Mesothelial cell of epicardium (in vitro differentiated cells): ENCODE results near the gene GALNT8. TPM values are rescaled to one million over a fixed set of nuclear protein-coding genes. Genes with fewer than 3 reads are reported as not detected.
"Not testable (repeated sequence)": the region's sequence is repeated elsewhere in the genome, so short reads cannot be mapped to it uniquely, and the experiment has no call there.

ENCODE experiments used
- DNase-seq, 2 experiments: peaks; one replicate each; pipeline ENCODE4 v3.0.0; 2021; ENCODE audit warnings: low spot score in 2 of 2; ENCODE audit not compliant: unreplicated experiment in 2 of 2
- H3K27ac Mint-ChIP-seq: 2 replicates; pipeline ENCODE4 v1.8.0; 2021; ENCODE audit warnings: mixed read lengths
- H3K27me3 Mint-ChIP-seq: 2 replicates; pipeline ENCODE4 v1.8.0; 2021; ENCODE audit warnings: low read depth, mixed read lengths
- H3K36me3 Mint-ChIP-seq: 2 replicates; pipeline ENCODE4 v1.8.0; 2021; ENCODE audit warnings: mixed read lengths
- H3K4me1 Mint-ChIP-seq: 2 replicates; pipeline ENCODE4 v1.8.0; 2021; ENCODE audit warnings: mixed read lengths
- H3K4me3 Mint-ChIP-seq: 2 replicates; pipeline ENCODE4 v1.8.0; 2021; ENCODE audit warnings: mild to moderate bottlenecking, moderate library complexity, mixed read lengths
- H3K9me3 Mint-ChIP-seq: 2 replicates; pipeline ENCODE4 v1.8.0; 2021; ENCODE audit warnings: mixed read lengths
- total RNA-seq: library from RNA; stranded (reverse); gene quantifications from 3 replicates; pipeline ENCODE4 v1.2.1, GENCODE V29; 2021
- TF ChIP-seq, protein P1 (sequence below): fragments of 200-600 bp; sonication (generic); IDR thresholded peaks from one replicate; pipeline ENCODE4 v1.5.0; 2021; ENCODE audit warnings: antibody characterized with exemption; ENCODE audit not compliant: unreplicated experiment

Gene GALNT8
- total RNA-seq, 1 donor from 2014 or later, result 2.0 TPM

DNA sequence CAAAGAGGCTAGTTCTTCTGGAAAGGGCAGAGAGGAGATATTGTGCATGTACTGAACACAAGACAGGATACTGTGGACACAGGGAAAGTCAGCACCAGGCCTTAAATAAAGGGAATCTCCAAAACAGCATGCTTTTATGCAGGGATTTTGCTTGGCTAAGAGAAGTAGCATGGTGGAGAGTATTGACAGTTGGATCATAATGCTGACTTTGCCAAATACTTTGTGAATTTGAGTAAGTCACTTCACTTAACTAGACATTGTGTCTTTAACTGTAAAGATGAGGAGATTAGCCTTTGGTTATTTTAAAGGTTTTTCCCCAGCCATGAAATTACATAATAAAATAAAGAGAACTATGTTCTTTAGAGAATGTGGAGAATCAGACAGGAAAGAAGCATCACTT lies 24.5 kb downstream of the GALNT8 start:
- no peak overlapping the region for H3K27ac Mint-ChIP-seq
- peaks cover 10% of the 10 kb centered on the region for H3K27me3 Mint-ChIP-seq
- DNase-seq, result no peak
- H3K36me3 Mint-ChIP-seq, result no peaks in the 10 kb centered on the region
- peaks cover 15% of the 10 kb centered on the region for H3K9me3 Mint-ChIP-seq
- H3K4me1 Mint-ChIP-seq, result no peaks in the 10 kb centered on the region
- H3K4me3 Mint-ChIP-seq, result no peak overlapping the region
- TF ChIP-seq, protein P1, sequence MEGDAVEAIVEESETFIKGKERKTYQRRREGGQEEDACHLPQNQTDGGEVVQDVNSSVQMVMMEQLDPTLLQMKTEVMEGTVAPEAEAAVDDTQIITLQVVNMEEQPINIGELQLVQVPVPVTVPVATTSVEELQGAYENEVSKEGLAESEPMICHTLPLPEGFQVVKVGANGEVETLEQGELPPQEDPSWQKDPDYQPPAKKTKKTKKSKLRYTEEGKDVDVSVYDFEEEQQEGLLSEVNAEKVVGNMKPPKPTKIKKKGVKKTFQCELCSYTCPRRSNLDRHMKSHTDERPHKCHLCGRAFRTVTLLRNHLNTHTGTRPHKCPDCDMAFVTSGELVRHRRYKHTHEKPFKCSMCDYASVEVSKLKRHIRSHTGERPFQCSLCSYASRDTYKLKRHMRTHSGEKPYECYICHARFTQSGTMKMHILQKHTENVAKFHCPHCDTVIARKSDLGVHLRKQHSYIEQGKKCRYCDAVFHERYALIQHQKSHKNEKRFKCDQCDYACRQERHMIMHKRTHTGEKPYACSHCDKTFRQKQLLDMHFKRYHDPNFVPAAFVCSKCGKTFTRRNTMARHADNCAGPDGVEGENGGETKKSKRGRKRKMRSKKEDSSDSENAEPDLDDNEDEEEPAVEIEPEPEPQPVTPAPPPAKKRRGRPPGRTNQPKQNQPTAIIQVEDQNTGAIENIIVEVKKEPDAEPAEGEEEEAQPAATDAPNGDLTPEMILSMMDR, result no peak

DNA sequence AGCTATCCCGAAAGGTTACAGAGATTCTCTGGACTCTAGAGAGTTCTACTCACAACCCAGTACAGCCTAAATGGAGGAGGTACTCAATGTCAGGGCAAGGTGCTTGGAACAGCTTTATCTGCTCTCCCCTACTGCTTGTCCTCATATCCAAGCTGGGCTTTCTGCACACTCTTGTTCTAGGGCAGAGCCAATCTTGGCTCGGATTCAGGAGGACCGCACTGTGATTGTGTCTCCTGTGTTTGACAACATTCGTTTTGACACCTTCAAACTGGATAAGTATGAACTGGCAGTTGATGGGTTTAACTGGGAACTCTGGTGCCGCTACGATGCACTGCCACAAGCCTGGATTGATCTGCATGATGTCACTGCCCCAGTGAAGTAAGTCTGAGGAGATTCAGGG lies 25.0 kb downstream of the GALNT8 start:
- H3K27ac Mint-ChIP-seq, result no peak overlapping the region
- DNase-seq, result no peak
- no peak overlapping the region for H3K4me3 Mint-ChIP-seq
- H3K4me1 Mint-ChIP-seq, result no peaks in the 10 kb centered on the region
- H3K9me3 Mint-ChIP-seq, result peaks cover 15% of the 10 kb centered on the region
- H3K36me3 Mint-ChIP-seq, result no peaks in the 10 kb centered on the region
- TF ChIP-seq, protein P1, result no peak
- H3K27me3 Mint-ChIP-seq, result peaks cover 10% of the 10 kb centered on the region

GRCh38 chr12:4751654-4752053 lies 31.5 kb downstream of the GALNT8 start:
- H3K4me1 Mint-ChIP-seq, DNase-seq, H3K4me3 Mint-ChIP-seq, H3K36me3 Mint-ChIP-seq, H3K27me3 Mint-ChIP-seq, H3K27ac Mint-ChIP-seq: not testable (repeated sequence)
- peaks cover 15% of the 10 kb centered on the region for H3K9me3 Mint-ChIP-seq

- no peak for DNase-seq
- H3K4me1 Mint-ChIP-seq, result peaks cover 4% of the 10 kb centered on the region
- TF ChIP-seq, protein P1, result no peak
- H3K9me3 Mint-ChIP-seq, result no peaks in the 10 kb centered on the region
- H3K27ac Mint-ChIP-seq, result no peak overlapping the region
- peaks cover 3% of the 10 kb centered on the region for H3K27me3 Mint-ChIP-seq
- no peaks in the 10 kb centered on the region for H3K36me3 Mint-ChIP-seq
- no peak overlapping the region for H3K4me3 Mint-ChIP-seq
Observed at GRCh38 chr12:4762773-4763172, 42.6 kb downstream of the GALNT8 start.

GRCh38 chr12:4763549-4763948 lies 43.3 kb downstream of the GALNT8 start:
- no peak for DNase-seq
- Mint-ChIP-seq H3K9me3 (no peaks in the 10 kb centered on the region), H3K36me3 (no peaks in the 10 kb centered on the region), H3K27ac (no peak overlapping the region), H3K27me3 (no peaks in the 10 kb centered on the region), H3K4me1 (peaks cover 4% of the 10 kb centered on the region), H3K4me3 (no peak overlapping the region)
- TF ChIP-seq, protein P1, result no peak

- H3K27me3 Mint-ChIP-seq, result no peaks in the 10 kb centered on the region
Observed at GRCh38 chr12:4766445-4766844, 46.2 kb downstream of the GALNT8 start.

More at GRCh38 chr12:4766445-4766844, 46.2 kb downstream of the GALNT8 start:
- H3K9me3 Mint-ChIP-seq, result no peaks in the 10 kb centered on the region
- no peak for DNase-seq
- no peak overlapping the region for H3K27ac Mint-ChIP-seq
- H3K36me3 Mint-ChIP-seq, result no peaks in the 10 kb centered on the region
- no peak overlapping the region for H3K4me3 Mint-ChIP-seq
- TF ChIP-seq, protein P1, result no peak
- H3K4me1 Mint-ChIP-seq, result peaks cover 4% of the 10 kb centered on the region
